Caco-2 (cell line): Measurements from ENCODE around the gene KHDC4. TPM values are rescaled to one million over a fixed set of nuclear protein-coding genes. Genes with fewer than 3 reads are reported as not detected.

Experiments
- BruUV-seq: library from RNA; stranded (reverse); fragments of 400-500 nt; replicated peaks from 2 replicates; lab custom pipeline; 2021; lab: Mats Ljungman, UMichigan
- CTCF ChIA-PET: fragments of 300-600 bp; sonication (Branson Sonifier 250); formaldehyde crosslinking; loops from one replicate; lab custom pipeline; 2022; ENCODE audit warnings: antibody characterized with exemption; lab: Charles Lee
- POLR2A ChIA-PET: fragments of 300-600 bp; sonication (Branson Sonifier 250); formaldehyde crosslinking; loops from one replicate; lab custom pipeline; 2022; ENCODE audit warnings: antibody characterized with exemption; lab: Charles Lee
- DNase-seq, 2 experiments: peaks; one replicate each; pipeline versions ENCODE4 v3.0.0 to v3.0.0-alpha.2; 2020 to 2022
- H3K27me3 ChIP-seq: replicated peaks from 2 replicates; pipeline ENCODE4 v1.6.0; 2011; ENCODE audit warnings: low read length; ENCODE audit not compliant: control insufficient read depth, insufficient read depth
- H3K36me3 ChIP-seq: 2 replicates; pipeline ENCODE4 v1.5.1; 2011; ENCODE audit warnings: low read length; ENCODE audit not compliant: control insufficient read depth, insufficient read depth
- H3K4me1 ChIP-seq: fragments of 250-450 bp; sonication (Bioruptor Pico); 2 replicates; pipeline ENCODE4 v1.5.1; 2020; ENCODE audit warnings: mild to moderate bottlenecking
- H3K4me3 ChIP-seq: 2 replicates; pipeline ENCODE4 v1.5.1; 2011; ENCODE audit warnings: low read depth, mild to moderate bottlenecking, control low read depth, low read length
- H3K9me3 ChIP-seq: fragments of 250-450 bp; sonication (Bioruptor Pico); 2 replicates; pipeline ENCODE4 v1.5.1; 2020; ENCODE audit warnings: mild to moderate bottlenecking, moderate library complexity
- H3K27ac Mint-ChIP-seq: one replicate; pipeline ENCODE4 v1.8.0; 2022; ENCODE audit warnings: mixed read lengths; ENCODE audit not compliant: unreplicated experiment
- H3K27me3 Mint-ChIP-seq: one replicate; pipeline ENCODE4 v1.8.0; 2022; ENCODE audit warnings: mixed read lengths; ENCODE audit not compliant: insufficient read depth, unreplicated experiment
- H3K36me3 Mint-ChIP-seq: one replicate; pipeline ENCODE4 v1.8.0; 2022; ENCODE audit warnings: mild to moderate bottlenecking, mixed read lengths; ENCODE audit not compliant: insufficient read depth, unreplicated experiment
- H3K4me1 Mint-ChIP-seq: one replicate; pipeline ENCODE4 v1.8.0; 2022; ENCODE audit warnings: low read depth, mixed read lengths; ENCODE audit not compliant: unreplicated experiment
- H3K4me3 Mint-ChIP-seq: one replicate; pipeline ENCODE4 v1.8.0; 2022; ENCODE audit warnings: mild to moderate bottlenecking, moderate library complexity, mixed read lengths; ENCODE audit not compliant: unreplicated experiment
- H3K9me3 Mint-ChIP-seq: one replicate; pipeline ENCODE4 v1.8.0; 2022; ENCODE audit warnings: mixed read lengths; ENCODE audit not compliant: unreplicated experiment
- CTCF ChIP-seq, 2 experiments: fragments of 200-600 bp in 1 of 2; IDR thresholded peaks; 1 replicate in 1 of 2; 2 replicates in 1 of 2; pipeline versions ENCODE4 v1.5.1 to v1.8.0; 2011 to 2022; ENCODE audit warnings: antibody characterized with exemption in 1 of 2, control low read depth in 1 of 2, inconsistent platforms in 1 of 2, low read depth in 1 of 2, low read length in 1 of 2, mild to moderate bottlenecking in 1 of 2, moderate library complexity in 1 of 2; ENCODE audit not compliant: insufficient read depth in 1 of 2, severe bottlenecking in 1 of 2, unreplicated experiment in 1 of 2
- intact Hi-C: fragments of 100-400 bp; cut with micrococcal nuclease; formaldehyde crosslinking; loops from one replicate; pipeline ENCODE4 v1.10.0; 2022; ENCODE audit not compliant: unreplicated experiment
- microRNA-seq: library from miRNA; unstranded; fragments of <30 nt; microRNA quantifications from one replicate; pipeline ENCODE4 v1.2.0, GENCODE V29; 2022
- total RNA-seq: library from RNA; stranded (reverse); gene quantifications from 2 replicates; pipeline ENCODE4 v1.2.3, GENCODE V29; 2022

The KHDC4 gene
- total RNA-seq, 1 experiment from 2014 or later, result 68.5 TPM

- Mint-ChIP-seq H3K27ac (no peak overlapping the region), H3K4me1 (no peaks in the 10 kb centered on the region), H3K36me3 (no peaks in the 10 kb centered on the region), H3K4me3 (no peak overlapping the region), H3K9me3 (no peaks in the 10 kb centered on the region), H3K27me3 (peaks cover 3% of the 10 kb centered on the region)
- no peak for DNase-seq
- no peak overlapping the region for H3K4me3 ChIP-seq
- ChIA-PET POLR2A (no interaction called here), CTCF (no interaction called here)
- BruUV-seq, result no TSS peak
- no peaks in the 10 kb centered on the region for H3K36me3 ChIP-seq
- no peaks in the 10 kb centered on the region for H3K4me1 ChIP-seq
- intact Hi-C loops, result no loop called here
- H3K27me3 ChIP-seq, result no peaks in the 10 kb centered on the region; the same call in 1 of the 2 replicates
- no peak for TF ChIP-seq CTCF (IDR thresholded peaks at IDR 0.05; ENCODE audit: insufficient read depth in 1 of 2, low read depth in 1 of 2, low read length in 1 of 2, severe bottlenecking in 1 of 2, unreplicated experiment in 1 of 2)
- no peaks in the 10 kb centered on the region for H3K9me3 ChIP-seq
Measured at GRCh38 chr1:155867766-155868165, 66.4 kb downstream of the KHDC4 start.

- no peaks in the 10 kb centered on the region for H3K9me3 ChIP-seq
- no peaks in the 10 kb centered on the region for H3K4me1 Mint-ChIP-seq
- no peaks in the 10 kb centered on the region for H3K4me1 ChIP-seq
- peaks cover 5% of the 10 kb centered on the region for H3K27me3 Mint-ChIP-seq
- no peaks in the 10 kb centered on the region for H3K36me3 ChIP-seq
- CTCF ChIA-PET, result no interaction called here
- no peak for DNase-seq
- BruUV-seq, result no TSS peak
- no peak overlapping the region for H3K4me3 ChIP-seq
- no peak overlapping the region for H3K27ac Mint-ChIP-seq
- TF ChIP-seq CTCF (IDR thresholded peaks at IDR 0.05; ENCODE audit: insufficient read depth in 1 of 2, low read depth in 1 of 2, low read length in 1 of 2, severe bottlenecking in 1 of 2, unreplicated experiment in 1 of 2), result no peak
- H3K27me3 ChIP-seq, result no peaks in the 10 kb centered on the region
- intact Hi-C loops, result no loop called here
- H3K36me3 Mint-ChIP-seq, result no peaks in the 10 kb centered on the region
- no peak overlapping the region for H3K4me3 Mint-ChIP-seq
- POLR2A ChIA-PET, result no interaction called here
- no peaks in the 10 kb centered on the region for H3K9me3 Mint-ChIP-seq
Measured at GRCh38 chr1:155864393-155864792, 69.8 kb downstream of the KHDC4 start.

Small RNAs within 50 kb of the gene (microRNA-seq; reads per million reads assigned to microRNA genes)
- gene MIR6738, result 0.56 reads per million

Other genes starting within 250 kb of the KHDC4 start
- gene YY1AP1, start 245.6 kb downstream of the KHDC4 start, total RNA-seq, result 61.1 and 63.0 TPM in 2 replicates
- 165 and 185 TPM in 2 replicates for gene DAP3, start 245.3 kb downstream of the KHDC4 start, total RNA-seq
- gene GON4L, start 77.2 kb downstream of the KHDC4 start, total RNA-seq, result 43.7 and 47.3 TPM in 2 replicates
- gene SYT11, start 74.8 kb downstream of the KHDC4 start, total RNA-seq, result 0.05 TPM in 1 of 2 replicates, not detected in the other
- gene RIT1, start 23.1 kb downstream of the KHDC4 start, total RNA-seq, result 21.9 and 23.0 TPM in 2 replicates
- not detected in 2 replicates for gene RXFP4, start 7.2 kb upstream of the KHDC4 start, total RNA-seq
- 46.9 and 60.3 TPM in 2 replicates for gene ARHGEF2, start 44.1 kb upstream of the KHDC4 start, total RNA-seq
- 198 and 203 TPM in 2 replicates for gene SSR2, start 86.5 kb upstream of the KHDC4 start, total RNA-seq
- gene UBQLN4, start 119.4 kb upstream of the KHDC4 start, total RNA-seq, result 60.9 and 65.5 TPM in 2 replicates
- 49.4 and 49.5 TPM in 2 replicates for gene LAMTOR2, start 120.4 kb upstream of the KHDC4 start, total RNA-seq
- 138 and 141 TPM in 2 replicates for gene RAB25, start 126.7 kb upstream of the KHDC4 start, total RNA-seq
- gene MEX3A, start 148.1 kb upstream of the KHDC4 start, total RNA-seq, result 8.9 and 12.2 TPM in 2 replicates
- 112 and 113 TPM in 2 replicates for gene LMNA, start 180.3 kb upstream of the KHDC4 start, total RNA-seq
- 0.52 and 1.3 TPM in 2 replicates for gene SEMA4A, start 219.2 kb upstream of the KHDC4 start, total RNA-seq